Measurements from ENCODE around the gene SERPINA12. TPM values are rescaled to one million over a fixed set of nuclear protein-coding genes. Genes with fewer than 3 reads are reported as not detected.

SERPINA12 gene
- polyA plus RNA-seq, 2 of the 4 experiments (the other 2 are of a cell fraction) = not detected

DNA sequence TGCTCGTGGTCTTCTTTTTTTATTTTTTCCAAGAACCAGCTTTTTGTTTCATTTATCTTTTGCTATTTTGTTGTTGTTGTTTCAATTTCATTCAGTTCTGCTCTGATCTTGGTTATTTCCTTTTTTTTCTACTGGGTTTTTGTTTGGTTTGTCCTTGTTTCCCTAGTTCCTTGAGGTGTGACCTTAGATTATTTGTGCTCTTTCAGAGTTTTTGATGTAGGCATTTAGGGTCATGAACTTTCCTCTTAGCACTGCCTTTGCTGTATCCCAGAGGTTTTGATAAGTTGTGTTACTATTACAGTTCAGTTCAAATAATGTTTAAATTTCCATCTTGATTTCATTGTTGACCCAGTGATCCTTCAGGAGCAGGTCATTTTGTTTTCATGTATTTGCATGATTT, 53.3 kb downstream of the SERPINA12 start (continued):
- TF ChIP-seq HDAC2 (IDR thresholded peaks at IDR 0.05) (no peak), EP300 (IDR thresholded peaks at IDR 0.05) (no peak), GATA3 (IDR thresholded peaks at IDR 0.05; ENCODE audit: borderline replicate concordance) (no peak)
- TF ChIP-seq, protein P1, sequence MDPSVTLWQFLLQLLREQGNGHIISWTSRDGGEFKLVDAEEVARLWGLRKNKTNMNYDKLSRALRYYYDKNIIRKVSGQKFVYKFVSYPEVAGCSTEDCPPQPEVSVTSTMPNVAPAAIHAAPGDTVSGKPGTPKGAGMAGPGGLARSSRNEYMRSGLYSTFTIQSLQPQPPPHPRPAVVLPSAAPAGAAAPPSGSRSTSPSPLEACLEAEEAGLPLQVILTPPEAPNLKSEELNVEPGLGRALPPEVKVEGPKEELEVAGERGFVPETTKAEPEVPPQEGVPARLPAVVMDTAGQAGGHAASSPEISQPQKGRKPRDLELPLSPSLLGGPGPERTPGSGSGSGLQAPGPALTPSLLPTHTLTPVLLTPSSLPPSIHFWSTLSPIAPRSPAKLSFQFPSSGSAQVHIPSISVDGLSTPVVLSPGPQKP (IDR thresholded peaks at IDR 0.05; ENCODE audit: low read depth, low read length) = no peak

DNA sequence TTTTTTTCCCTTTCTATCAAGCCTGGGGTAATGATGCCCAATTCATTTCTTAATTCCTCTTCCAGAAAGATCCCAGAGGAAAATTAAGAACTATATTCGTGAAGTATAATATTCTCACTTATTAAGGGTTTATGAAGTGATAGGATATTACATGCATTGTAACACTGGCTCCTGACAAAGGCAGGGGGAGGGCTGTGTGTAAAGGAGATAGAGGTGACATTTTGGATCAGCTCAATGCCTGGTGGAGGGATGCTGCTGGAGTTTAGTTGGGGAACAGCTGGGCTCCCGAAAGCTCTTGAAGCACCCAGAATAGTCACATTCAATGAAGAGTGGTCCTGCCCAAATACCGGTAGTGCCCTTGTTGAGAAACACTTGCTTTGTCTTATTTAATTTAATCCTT, 57.4 kb downstream of the SERPINA12 start:
- POLR2A ChIA-PET = no interaction called here
- TF ChIP-seq GATA3 (IDR thresholded peaks at IDR 0.05; ENCODE audit: borderline replicate concordance) = no peak
- TF ChIP-seq MAFK (IDR thresholded peaks at IDR 0.05; ENCODE audit: partially characterized antibody) = no peak
- no peak for TF ChIP-seq POLR2A (IDR thresholded peaks at IDR 0.05; ENCODE audit: low read length)
- TF ChIP-seq CEBPB (IDR thresholded peaks at IDR 0.05) = no peak
- TF ChIP-seq CTCF (IDR thresholded peaks at IDR 0.05) = no peak
- no peak for TF ChIP-seq HOXB5 (CRISPR knock-in tag; IDR thresholded peaks at IDR 0.05)
- no peak for TF ChIP-seq EP300 (IDR thresholded peaks at IDR 0.05)
- TF ChIP-seq ZFP36 (IDR thresholded peaks at IDR 0.05; ENCODE audit: borderline replicate concordance, partially characterized antibody) = no peak
- no peak for TF ChIP-seq NPAS2 (CRISPR knock-in tag; IDR thresholded peaks at IDR 0.05; ENCODE audit: borderline replicate concordance)
- TF ChIP-seq FOSB (CRISPR knock-in tag; IDR thresholded peaks at IDR 0.05) = no peak
- no peak for TF ChIP-seq ZNF302 (CRISPR knock-in tag; IDR thresholded peaks at IDR 0.05)
- TF ChIP-seq, protein P2, sequence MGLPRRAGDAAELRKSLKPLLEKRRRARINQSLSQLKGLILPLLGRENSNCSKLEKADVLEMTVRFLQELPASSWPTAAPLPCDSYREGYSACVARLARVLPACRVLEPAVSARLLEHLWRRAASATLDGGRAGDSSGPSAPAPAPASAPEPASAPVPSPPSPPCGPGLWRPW (IDR thresholded peaks at IDR 0.05) = no peak
- no peak for TF ChIP-seq CBX8 (IDR thresholded peaks at IDR 0.05)
- no peak for TF ChIP-seq ZC3H11A (IDR thresholded peaks at IDR 0.05)
- TF ChIP-seq NR3C1 (IDR thresholded peaks at IDR 0.05) = no peak
- TF ChIP-seq EHMT2 (IDR thresholded peaks at IDR 0.05; ENCODE audit: low read depth) = no peak
- TF ChIP-seq, protein P3, sequence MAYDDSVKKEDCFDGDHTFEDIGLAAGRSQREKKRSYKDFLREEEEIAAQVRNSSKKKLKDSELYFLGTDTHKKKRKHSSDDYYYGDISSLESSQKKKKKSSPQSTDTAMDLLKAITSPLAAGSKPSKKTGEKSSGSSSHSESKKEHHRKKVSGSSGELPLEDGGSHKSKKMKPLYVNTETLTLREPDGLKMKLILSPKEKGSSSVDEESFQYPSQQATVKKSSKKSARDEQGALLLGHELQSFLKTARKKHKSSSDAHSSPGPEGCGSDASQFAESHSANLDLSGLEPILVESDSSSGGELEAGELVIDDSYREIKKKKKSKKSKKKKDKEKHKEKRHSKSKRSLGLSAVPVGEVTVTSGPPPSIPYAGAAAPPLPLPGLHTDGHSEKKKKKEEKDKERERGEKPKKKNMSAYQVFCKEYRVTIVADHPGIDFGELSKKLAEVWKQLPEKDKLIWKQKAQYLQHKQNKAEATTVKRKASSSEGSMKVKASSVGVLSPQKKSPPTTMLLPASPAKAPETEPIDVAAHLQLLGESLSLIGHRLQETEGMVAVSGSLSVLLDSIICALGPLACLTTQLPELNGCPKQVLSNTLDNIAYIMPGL (CRISPR knock-in tag; IDR thresholded peaks at IDR 0.05; ENCODE audit: borderline replicate concordance) = no peak
- no peak for TF ChIP-seq CBX2 (IDR thresholded peaks at IDR 0.05; ENCODE audit: borderline replicate concordance, low read depth)
- no peak for TF ChIP-seq BHLHE40 (IDR thresholded peaks at IDR 0.05; ENCODE audit: low read depth, low read length)
- no peak for TF ChIP-seq SREBF2 (IDR thresholded peaks at IDR 0.05)
- CTCF ChIA-PET = interaction anchor here (1.9 kb wide), 1 partner anchor 34 kb away, joined by 6 read pairs; no protein-coding TSS in a partner anchor
- ATAC-seq (no peak), FAIRE-seq (no peak), DNase-seq (ENCODE audit: low read depth in 1 of 2, low spot score in 1 of 2) (no peak)
- Histone ChIP-seq H3K4me1 (no peaks in the 10 kb centered on the region), H3K4me2 (no peak overlapping the region), H3K27ac (no peak overlapping the region), H3K9me3 (no peaks in the 10 kb centered on the region), H3K4me3 (no peak overlapping the region)
- 21% methylated on average over 3 of the region's 3 CpGs for WGBS (ENCODE audit: missing lambda C conversion rate)
